ENCODE data around the gene KDSR.

The KDSR gene

DNA sequence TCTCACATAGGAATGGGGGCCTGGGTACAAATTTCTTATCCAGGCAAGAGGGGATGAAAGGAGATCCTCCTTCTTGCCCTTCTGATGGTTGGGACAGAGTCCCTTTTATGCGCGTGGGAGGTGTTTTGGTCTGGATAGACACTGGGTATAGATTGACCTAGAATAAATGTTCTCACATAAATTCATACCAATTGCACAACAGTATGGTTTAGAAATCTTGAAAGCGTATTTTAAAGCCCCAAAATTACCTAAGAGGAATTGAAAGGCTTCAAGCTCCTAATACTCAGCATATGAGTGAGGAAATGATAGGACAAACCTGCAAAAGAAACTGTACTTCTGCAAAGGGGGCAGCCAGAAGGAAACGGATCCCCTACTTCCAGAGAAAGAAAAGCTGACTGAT is 44.8 kb downstream of the KDSR start:
- ChIA-PET CTCF (interaction anchor here (0.7 to 1.2 kb wide), 5 partner anchors 13 to 306 kb away, joined by 3 to 4 read pairs (median 3); no protein-coding TSS in a partner anchor), POLR2A (no interaction called here)
- no peak for TF ChIP-seq FOXM1 (IDR thresholded peaks at IDR 0.05; ENCODE audit: borderline replicate concordance)
- TF ChIP-seq CTBP1 (IDR thresholded peaks at IDR 0.05; ENCODE audit: borderline replicate concordance) = no peak
- no peak for TF ChIP-seq ELF4 (IDR thresholded peaks at IDR 0.05)
- TF ChIP-seq LEF1 (IDR thresholded peaks at IDR 0.05; ENCODE audit: borderline replicate concordance) = no peak
- TF ChIP-seq TARDBP (IDR thresholded peaks at IDR 0.05) = no peak
- TF ChIP-seq, protein P1, sequence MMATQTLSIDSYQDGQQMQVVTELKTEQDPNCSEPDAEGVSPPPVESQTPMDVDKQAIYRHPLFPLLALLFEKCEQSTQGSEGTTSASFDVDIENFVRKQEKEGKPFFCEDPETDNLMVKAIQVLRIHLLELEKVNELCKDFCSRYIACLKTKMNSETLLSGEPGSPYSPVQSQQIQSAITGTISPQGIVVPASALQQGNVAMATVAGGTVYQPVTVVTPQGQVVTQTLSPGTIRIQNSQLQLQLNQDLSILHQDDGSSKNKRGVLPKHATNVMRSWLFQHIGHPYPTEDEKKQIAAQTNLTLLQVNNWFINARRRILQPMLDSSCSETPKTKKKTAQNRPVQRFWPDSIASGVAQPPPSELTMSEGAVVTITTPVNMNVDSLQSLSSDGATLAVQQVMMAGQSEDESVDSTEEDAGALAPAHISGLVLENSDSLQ (IDR thresholded peaks at IDR 0.05) = no peak
- TF ChIP-seq BHLHE40 (IDR thresholded peaks at IDR 0.05; ENCODE audit: borderline replicate concordance) = no peak
- no peak for TF ChIP-seq HDGF (IDR thresholded peaks at IDR 0.05; ENCODE audit: borderline replicate concordance)
- TF ChIP-seq NFRKB (IDR thresholded peaks at IDR 0.05) = no peak
- no peak for TF ChIP-seq SUZ12 (IDR thresholded peaks at IDR 0.05)
- no peak for TF ChIP-seq ARNT (IDR thresholded peaks at IDR 0.05)
- no peak for TF ChIP-seq ZNF384 (IDR thresholded peaks at IDR 0.05)
- no peak for TF ChIP-seq L3MBTL2 (conservative IDR thresholded peaks at IDR 0.05)
- no peak for TF ChIP-seq FOXA1 (IDR thresholded peaks at IDR 0.05)
- TF ChIP-seq FOXK2 (IDR thresholded peaks at IDR 0.05) = no peak
- no peak for TF ChIP-seq SP1 (IDR thresholded peaks at IDR 0.05)
- DNase-seq (ENCODE audit: extremely low spot score) = no peak

DNA sequence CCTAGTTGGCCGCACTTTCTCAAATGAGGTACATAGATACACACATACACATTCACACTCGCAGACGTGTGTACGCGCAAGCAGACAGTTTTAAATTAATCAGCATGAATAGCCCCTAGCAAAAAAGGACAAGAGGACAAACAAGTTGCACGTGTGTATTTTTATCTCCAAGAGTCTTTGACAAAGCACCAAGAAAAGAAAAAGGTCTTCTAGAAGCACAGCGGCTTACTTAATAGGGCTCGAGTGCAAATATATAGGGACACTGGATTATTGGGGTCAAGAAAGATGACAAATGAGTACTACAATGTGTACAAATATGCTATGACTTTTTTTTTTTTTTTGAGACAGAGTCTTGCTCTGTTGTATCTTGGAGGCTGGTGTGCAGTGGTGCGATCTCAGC is 45.7 kb downstream of the KDSR start:
- CTCF ChIA-PET = no interaction called here
- TF ChIP-seq TARDBP (IDR thresholded peaks at IDR 0.05) (no peak), ZNF384 (IDR thresholded peaks at IDR 0.05) (no peak), L3MBTL2 (conservative IDR thresholded peaks at IDR 0.05) (no peak), FOXM1 (IDR thresholded peaks at IDR 0.05; ENCODE audit: borderline replicate concordance) (no peak)
- POLR2A ChIA-PET = interaction anchor here (0.7 kb wide), 1 partner anchor 129 kb away, joined by 3 read pairs; no protein-coding TSS in a partner anchor
- DNase-seq (ENCODE audit: extremely low spot score) = no peak

DNA sequence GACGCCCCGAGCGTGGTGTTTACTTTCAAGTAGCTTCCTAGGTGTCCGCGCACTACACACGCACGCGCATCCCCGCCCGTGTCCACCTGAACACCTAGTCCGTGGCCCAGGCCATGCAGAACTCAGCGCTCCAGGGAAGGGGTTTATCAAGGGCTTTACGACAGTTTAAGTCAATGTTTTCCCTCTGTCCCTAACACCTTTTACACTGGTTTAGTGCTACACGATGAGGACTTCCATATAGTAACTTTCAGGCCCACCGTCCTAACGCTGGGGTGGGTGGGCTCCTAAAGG is 46.1 kb downstream of the KDSR start:
- CTCF ChIA-PET = no interaction called here

DNA sequence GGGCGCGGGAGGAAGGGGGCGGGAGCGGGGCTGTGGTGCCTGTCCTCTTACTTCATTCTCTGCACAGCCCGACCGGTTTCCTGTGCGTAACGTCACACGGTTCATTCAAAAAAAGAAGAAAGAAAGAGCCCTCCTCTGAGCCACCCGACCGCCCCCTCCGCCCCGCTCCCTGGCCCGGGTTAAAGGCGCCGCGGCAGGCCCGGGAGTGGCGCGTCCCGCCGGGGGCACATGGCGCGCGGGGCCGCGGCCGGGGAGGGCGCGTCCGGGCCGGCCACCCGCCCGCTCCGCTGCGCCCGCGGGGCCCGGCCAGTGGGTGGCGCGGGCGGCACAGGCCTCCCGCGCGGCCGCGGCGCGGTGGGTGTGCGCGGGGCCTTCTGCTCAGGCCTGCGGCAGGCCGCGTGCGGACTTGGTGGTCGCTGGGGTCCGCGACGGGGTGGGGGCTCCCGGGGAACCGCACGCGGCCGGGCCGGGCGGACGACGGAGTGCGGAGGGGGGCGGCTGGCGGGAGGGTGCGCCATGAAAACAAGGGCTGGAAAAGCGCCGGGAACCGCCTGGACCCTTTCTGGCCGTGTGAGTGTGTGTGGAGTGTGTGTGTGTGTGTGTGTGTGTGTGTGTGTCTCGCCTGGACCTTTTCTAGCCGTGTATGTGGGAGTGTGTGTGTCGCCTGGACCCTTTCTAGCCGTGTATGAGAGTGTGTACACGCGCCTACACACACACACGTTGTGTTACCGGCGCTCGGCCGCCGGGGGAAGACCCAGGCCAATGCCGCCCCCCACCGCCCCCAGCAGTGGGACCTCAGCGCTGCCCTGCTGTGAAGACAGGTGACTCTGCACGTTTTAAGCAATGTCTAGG is 46.7 kb downstream of the KDSR start:
- ChIA-PET POLR2A (interaction anchor here (0.7 to 1.0 kb wide), 2 partner anchors 128 to 297 kb away, joined by 3 read pairs; no protein-coding TSS in a partner anchor), CTCF (no interaction called here)
- DNase-seq (ENCODE audit: extremely low spot score) = peak; percentile 61
- TF ChIP-seq HDGF (IDR thresholded peaks at IDR 0.05; ENCODE audit: borderline replicate concordance) (no peak), L3MBTL2 (conservative IDR thresholded peaks at IDR 0.05) (peak; percentile 59; the same call in 1 of the 2 replicates), SUZ12 (IDR thresholded peaks at IDR 0.05) (no peak)

More for the DNA sequence above, 46.1 kb downstream of the KDSR start:
- no peak for TF ChIP-seq TARDBP (IDR thresholded peaks at IDR 0.05)
- no peak for TF ChIP-seq CTBP1 (IDR thresholded peaks at IDR 0.05; ENCODE audit: borderline replicate concordance)
- TF ChIP-seq, protein P1 (IDR thresholded peaks at IDR 0.05) = no peak
- no peak for TF ChIP-seq HDGF (IDR thresholded peaks at IDR 0.05; ENCODE audit: borderline replicate concordance)
- no peak for TF ChIP-seq FOXA1 (IDR thresholded peaks at IDR 0.05)
- TF ChIP-seq L3MBTL2 (conservative IDR thresholded peaks at IDR 0.05) = no peak
- no peak for TF ChIP-seq FOXM1 (IDR thresholded peaks at IDR 0.05; ENCODE audit: borderline replicate concordance)
- TF ChIP-seq ZNF384 (IDR thresholded peaks at IDR 0.05) = no peak
- TF ChIP-seq LEF1 (IDR thresholded peaks at IDR 0.05; ENCODE audit: borderline replicate concordance) = no peak
- no peak for TF ChIP-seq BHLHE40 (IDR thresholded peaks at IDR 0.05; ENCODE audit: borderline replicate concordance)
- no peak for TF ChIP-seq SP1 (IDR thresholded peaks at IDR 0.05)
- TF ChIP-seq ARNT (IDR thresholded peaks at IDR 0.05) = no peak
- no peak for TF ChIP-seq SUZ12 (IDR thresholded peaks at IDR 0.05)
- no peak for TF ChIP-seq NFRKB (IDR thresholded peaks at IDR 0.05)
- no peak for TF ChIP-seq ELF4 (IDR thresholded peaks at IDR 0.05)
- TF ChIP-seq FOXK2 (IDR thresholded peaks at IDR 0.05) = no peak
- POLR2A ChIA-PET = interaction anchor here (0.7 kb wide), 1 partner anchor 129 kb away, joined by 3 read pairs; no protein-coding TSS in a partner anchor
- no peak for DNase-seq (ENCODE audit: extremely low spot score)

DNA sequence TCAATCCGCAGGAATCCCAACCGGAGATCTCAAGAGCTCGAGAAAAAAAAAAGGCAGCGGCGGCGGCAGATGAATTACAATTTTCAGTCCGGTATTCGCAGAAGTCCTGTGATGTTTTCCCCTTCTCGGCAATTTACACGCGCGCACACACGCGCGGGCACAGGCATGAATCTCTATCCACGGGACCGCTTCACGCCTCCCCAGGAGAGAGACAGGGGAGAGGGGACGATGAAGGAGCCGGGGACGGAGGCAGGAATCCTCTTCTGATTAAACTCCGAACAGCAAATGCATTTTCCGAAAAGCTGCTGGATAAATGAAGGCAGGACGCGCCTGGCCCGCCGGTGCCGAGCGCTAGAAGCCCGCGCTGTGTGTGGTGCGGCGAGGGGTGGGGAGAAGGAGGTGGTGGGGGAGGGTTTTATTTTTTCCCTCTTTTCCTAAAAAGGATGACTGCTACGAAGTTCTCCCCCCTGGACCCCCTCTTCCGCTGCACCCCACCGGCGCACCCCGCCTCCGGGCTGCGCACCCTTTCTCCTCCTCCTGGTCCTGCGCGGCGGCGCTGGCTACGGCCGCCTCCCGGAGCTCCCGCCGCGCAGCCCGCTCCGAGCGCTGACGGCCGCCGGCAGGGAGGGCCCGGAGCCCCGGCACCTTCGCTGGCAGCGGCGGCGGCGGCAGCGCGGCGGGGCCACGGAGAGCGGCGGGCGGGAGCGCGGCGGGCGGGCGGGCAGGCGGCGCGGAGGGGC is 47.5 kb downstream of the KDSR start, which contains the start of gene BCL2:
BCL2 (minus strand) TSS at position 387 of the 740 bp plus-strand sequence.
- ChIA-PET CTCF (interaction anchor here (0.6 kb wide), 1 partner anchor 190 kb away, joined by 5 read pairs; no protein-coding TSS in a partner anchor), POLR2A (interaction anchor here (1.0 kb wide), 1 partner anchor 296 kb away, joined by 3 read pairs; no protein-coding TSS in a partner anchor)
- TF ChIP-seq ARNT (IDR thresholded peaks at IDR 0.05) = no peak
- no peak for TF ChIP-seq ZNF384 (IDR thresholded peaks at IDR 0.05)
- no peak for TF ChIP-seq LEF1 (IDR thresholded peaks at IDR 0.05; ENCODE audit: borderline replicate concordance)
- TF ChIP-seq TARDBP (IDR thresholded peaks at IDR 0.05) = no peak
- TF ChIP-seq, protein P1 (IDR thresholded peaks at IDR 0.05) = no peak
- no peak for TF ChIP-seq BHLHE40 (IDR thresholded peaks at IDR 0.05; ENCODE audit: borderline replicate concordance)
- TF ChIP-seq FOXK2 (IDR thresholded peaks at IDR 0.05) = no peak
- no peak for TF ChIP-seq FOXM1 (IDR thresholded peaks at IDR 0.05; ENCODE audit: borderline replicate concordance)
- TF ChIP-seq SUZ12 (IDR thresholded peaks at IDR 0.05) = no peak
- no peak for TF ChIP-seq SP1 (IDR thresholded peaks at IDR 0.05)
- TF ChIP-seq ELF4 (IDR thresholded peaks at IDR 0.05) = no peak
- TF ChIP-seq FOXA1 (IDR thresholded peaks at IDR 0.05) = no peak
- no peak for TF ChIP-seq NFRKB (IDR thresholded peaks at IDR 0.05)
- DNase-seq (ENCODE audit: extremely low spot score) = peak; percentile 32

Data from HEK293T (cell line).